Activated T-cell treated with anti-CD3 and anti-CD28 coated beads, Interleukin-2, amount 50 U/mL, for 1 hour (primary cell): ENCODE results near the gene RAB25.
"Not testable (repeated sequence)": the region's sequence is repeated elsewhere in the genome, so short reads cannot be mapped to it uniquely, and the experiment has no call there.

ENCODE experiments used
- DNase-seq: peaks from one replicate; pipeline ENCODE4 v3.0.0-alpha.2; 2020

The RAB25 gene

GRCh38 chr1:156055281-156056048 is 5.5 kb upstream of the RAB25 start:
- DNase-seq, result no peak

GRCh38 chr1:156056326-156056849 is 4.6 kb upstream of the RAB25 start:
- DNase-seq, result no peak

GRCh38 chr1:156062189-156062588 is 1.2 kb downstream of the RAB25 start:
- DNase-seq, result no peak

GRCh38 chr1:156063997-156064285 is 3.0 kb downstream of the RAB25 start:
- no peak for DNase-seq

DNA sequence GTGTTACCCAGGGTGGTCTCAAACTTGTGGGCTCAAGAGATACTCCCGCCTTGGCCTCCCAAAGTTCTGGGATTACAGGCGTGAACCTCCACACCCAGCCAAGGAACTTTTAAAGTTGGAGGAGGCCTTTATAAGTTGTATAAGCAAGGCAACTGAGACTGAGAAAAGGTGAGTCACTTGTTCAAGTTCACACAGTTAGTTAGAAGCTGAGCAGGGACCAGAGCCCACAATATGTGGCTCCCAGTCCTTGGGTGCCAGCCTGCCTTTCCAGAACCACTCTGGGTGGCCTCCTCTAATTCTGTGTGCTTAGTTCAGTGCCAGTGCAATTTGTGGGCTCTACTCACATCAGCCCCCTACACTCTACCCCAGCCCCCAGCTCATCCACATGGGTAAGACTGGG is 3.7 kb downstream of the RAB25 start:
- no peak for DNase-seq

DNA sequence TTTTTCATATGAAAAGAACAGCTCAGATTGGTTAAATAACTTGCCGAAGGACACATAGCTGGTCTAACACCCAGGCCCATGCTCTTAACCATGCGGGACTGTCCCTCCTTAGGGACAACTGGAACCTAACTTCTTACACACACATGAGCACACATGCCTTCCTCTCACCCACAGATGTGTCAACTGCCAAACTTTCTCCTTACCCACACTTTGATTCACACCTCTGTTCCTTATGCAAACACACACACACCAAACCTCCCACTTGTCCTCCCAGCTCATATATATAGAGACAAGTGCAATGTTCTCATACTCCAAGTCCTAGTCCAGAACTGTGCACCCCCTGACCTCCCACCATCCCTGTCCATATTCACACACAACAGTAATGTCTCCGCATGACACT is 4.3 kb downstream of the RAB25 start:
- DNase-seq, result no peak

GRCh38 chr1:156065871-156066270 is 4.9 kb downstream of the RAB25 start:
- no peak for DNase-seq

DNA sequence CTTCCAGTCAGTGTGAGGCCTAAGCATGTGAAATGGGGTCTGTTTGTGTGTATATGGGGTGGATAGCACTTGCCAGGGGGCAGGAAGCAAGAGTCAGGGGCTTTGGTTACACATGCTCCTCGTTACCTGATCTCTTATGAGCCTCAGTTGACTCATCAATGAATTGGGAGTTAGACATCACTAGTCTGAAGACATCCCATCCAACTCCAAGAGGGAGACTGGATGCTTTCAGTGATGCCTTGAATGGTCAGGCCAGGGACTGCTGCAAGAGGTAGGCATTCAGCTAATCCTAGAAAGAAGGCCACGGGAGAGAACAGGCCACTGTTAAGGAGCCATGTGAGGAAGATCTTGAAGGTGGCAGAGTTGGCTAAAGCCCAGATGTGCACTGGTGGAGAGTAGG is 6.3 kb downstream of the RAB25 start:
- no peak for DNase-seq

DNA sequence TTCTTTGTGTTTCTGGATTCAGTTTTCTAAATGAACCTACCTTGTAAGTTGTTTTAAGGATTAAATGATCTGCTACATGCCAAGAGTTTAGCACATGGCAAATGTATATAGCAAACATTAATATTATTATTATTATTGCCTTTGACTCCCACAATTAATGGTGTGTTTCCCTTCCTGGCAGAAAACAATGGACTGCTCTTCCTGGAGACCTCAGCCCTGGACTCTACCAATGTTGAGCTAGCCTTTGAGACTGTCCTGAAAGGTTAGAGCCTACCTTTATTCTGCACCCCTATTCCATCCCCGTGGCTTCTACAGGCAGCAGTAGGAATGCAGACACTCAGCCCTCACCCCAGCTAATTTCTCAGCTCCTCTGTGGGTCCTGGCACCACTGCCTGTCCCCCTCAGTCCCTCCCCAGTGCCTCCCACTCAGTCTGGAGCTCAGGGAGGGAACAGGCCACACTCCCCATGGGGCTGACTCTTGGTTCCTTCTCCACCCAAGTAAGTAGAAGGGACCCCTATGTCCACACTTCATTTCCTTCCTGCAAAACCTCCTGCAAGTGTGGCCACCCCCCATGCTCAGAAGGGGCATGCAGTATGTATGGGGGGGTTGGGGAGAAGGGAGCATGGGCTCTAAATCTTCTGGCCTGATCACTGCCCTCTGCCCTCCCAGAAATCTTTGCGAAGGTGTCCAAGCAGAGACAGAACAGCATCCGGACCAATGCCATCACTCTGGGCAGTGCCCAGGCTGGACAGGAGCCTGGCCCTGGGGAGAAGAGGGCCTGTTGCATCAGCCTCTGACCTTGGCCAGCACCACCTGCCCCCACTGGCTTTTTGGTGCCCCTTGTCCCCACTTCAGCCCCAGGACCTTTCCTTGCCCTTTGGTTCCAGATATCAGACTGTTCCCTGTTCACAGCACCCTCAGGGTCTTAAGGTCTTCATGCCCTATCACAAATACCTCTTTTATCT is 8.8 kb downstream of the RAB25 start:
- DNase-seq, result no peak

- DNase-seq, result no peak
Observed at GRCh38 chr1:156070548-156070947, 9.6 kb downstream of the RAB25 start.

DNA sequence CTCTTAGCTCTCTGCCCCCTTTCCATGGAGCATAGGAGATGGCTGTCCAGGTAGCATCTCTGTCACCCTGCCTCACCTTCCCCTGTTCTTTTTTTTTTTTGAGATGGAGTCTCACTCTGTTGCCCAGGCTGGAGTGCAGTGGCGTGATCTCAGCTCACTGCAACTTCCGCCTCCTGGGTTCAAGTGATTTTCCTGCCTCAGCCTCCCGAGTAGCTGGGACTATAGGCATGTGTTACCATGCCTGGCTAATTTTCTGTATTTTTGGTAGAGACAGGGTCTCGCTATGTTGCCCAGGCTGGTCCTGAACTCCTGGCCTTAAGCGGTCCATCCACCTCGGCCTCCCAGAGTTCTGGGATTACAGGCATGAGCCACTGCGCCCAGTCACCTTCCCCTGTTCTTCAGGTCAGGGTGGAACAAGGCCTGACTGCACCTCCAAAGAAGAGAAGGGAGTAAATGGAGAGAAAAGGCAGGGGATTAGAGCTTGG is 10.4 kb downstream of the RAB25 start:
- DNase-seq, result not testable (repeated sequence)

DNA sequence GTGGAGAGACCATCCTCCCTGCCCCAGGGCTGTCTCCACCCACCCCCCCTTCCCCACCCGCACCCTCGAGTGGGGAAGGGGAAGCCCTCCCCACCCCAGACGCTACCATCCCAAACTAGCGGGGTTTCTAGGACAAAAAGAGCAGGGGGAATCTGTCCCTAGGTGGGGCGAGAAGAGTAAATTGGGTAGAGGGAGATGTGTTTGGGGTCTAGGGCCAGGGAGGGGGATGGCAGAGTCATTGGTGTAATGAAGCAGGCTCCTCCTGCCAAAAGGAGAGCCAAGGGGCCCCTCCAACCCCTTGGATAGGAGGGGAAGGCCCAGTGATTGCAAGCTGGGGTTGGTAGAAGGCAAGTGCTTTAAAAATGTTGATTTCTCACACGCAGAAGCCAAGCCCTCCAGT is 11.3 kb downstream of the RAB25 start:
- no peak for DNase-seq

DNA sequence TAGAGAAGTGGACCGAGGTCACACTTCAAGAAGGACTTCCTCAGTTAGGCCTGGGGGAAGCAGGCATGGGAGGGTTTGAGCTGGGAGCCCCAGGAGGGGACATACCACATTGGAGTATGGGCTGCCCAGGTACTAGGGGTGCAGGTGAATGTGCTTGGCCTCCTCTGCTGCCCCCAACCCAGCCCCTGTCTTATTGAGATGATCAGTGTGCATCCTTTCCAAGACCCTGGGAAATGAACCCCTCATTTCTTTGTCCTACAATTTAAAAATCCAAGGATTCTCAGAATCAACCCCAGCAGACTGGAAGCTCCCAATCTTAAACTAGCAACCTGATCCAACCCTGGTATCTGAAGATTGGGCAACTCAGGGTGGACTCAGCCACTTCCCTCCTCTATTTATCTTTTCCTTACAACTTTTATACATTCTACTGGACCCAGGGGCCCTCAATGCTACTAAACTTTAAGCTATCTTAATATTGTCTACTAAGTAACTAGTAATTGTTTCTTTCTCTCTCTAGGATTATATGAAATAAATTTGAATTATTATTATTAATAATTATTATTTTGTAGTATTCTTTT is 12.2 kb downstream of the RAB25 start:
- DNase-seq, result no peak

GRCh38 chr1:156073740-156074139 is 12.8 kb downstream of the RAB25 start:
- DNase-seq, result no peak

DNA sequence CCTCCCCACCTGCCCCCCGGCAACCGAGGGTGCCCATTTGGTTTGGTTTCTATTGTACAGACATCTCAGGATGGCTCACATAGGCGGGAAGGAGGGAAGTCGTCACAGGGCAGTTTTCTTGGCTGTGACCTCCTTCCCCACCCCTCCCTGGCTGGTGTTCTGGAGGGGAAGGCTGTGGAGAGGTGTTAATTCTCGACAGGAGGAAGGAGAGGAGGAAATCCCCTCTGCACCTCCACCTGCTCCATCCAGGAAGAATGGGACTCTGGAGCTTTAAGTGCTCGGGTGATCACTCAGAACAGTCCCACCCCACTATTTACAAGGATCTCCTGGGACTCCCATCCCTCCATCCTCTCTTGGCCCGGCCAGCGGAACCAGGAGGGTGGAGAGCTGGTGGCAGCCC is 13.7 kb downstream of the RAB25 start:
- DNase-seq, result no peak

DNA sequence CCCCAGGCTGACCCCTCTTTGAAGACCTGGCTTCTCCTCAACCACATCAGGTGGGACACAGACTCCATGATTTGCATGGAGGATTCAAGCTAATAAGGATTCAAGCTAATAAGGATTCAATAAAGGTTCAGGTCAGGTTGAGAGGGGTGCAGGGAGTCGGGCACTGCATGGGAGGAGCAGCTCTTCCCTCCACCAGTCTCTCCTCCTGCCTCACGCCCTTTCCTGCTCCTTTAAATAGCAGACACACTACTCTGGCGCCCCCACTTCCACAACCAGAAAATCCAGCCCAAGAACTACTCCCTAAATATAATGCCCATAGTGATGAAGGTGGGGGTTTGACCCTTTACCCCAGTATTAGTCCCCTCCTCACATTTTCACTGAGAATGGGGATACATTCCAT is 14.2 kb downstream of the RAB25 start:
- no peak for DNase-seq

DNA sequence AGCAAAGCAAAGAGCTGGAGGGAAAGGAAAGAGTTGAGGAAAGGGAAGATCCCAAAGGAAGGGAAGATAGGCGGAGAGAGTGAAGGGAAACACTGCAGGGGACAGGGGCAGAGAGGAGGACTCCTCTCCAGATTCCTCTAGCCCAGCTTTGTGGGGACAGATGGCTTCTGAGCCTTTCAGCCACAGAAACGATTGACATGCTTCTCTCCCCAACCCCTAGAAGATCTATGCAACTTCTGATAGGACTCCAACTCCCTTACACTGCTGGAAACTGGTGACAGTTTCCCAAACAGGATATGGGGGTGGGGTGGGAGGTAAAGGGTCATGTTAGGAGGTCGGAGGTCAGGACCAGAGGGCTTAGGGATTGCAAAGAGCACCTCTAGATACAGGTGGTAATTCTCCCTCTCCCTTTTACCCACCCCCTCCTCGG is 14.8 kb downstream of the RAB25 start:
- DNase-seq, result no peak

DNA sequence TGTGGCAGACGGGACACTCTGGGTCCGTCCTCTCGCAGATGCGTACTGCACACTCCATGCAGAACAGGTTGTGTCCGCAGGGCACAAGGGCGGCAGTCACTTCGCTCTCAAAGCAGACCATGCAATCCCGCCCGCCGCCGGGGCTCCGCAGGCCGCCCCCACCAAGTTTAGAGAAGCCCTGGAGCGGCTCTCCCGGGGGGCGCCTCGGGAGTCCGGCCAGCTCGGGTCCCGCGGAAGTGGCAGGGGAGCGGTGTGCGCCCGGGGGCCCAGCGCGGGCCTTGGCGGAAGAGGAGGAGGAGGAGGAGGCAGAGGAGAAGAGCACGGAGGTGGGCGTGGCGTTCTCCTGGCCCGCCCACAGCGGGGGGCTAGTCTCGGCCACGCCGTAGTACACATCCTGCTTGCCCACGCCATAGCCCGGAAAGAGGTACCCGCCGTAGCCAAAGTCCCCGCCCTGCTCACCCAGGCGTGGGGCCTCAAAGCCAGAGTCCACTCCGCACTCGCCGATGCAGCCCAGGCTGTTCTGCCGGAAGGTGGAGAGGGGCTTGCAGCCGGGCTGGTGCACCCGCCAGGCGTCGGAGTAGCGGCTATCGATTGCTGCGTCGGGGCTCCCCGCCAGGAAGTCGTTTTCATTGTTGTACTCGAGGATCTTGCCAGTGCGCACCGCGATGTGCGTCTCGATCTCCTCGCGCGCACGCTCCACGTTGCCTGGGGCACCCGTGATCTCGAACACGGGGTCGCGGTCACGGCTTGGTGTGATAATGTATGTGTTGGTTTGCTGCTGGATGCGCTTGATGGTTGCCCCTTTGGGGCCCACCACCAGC is 15.9 kb downstream of the RAB25 start:
- DNase-seq, result no peak

DNA sequence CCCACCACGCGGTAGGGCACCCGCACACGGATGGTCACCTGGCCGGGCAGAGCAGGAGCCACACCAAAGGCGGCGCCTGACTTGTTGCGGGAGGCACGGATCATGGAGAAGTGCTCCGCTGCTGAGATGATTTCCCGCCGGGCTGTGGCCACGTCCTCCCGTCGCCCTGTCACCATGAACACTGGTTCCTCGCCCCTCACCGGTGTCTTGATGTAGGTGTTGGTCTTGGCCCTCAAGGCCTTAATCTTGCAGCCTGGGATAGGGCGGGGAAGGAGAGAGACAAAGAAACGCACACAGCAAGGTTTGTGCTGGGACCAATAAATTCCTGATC is 16.4 kb downstream of the RAB25 start:
- no peak for DNase-seq

DNA sequence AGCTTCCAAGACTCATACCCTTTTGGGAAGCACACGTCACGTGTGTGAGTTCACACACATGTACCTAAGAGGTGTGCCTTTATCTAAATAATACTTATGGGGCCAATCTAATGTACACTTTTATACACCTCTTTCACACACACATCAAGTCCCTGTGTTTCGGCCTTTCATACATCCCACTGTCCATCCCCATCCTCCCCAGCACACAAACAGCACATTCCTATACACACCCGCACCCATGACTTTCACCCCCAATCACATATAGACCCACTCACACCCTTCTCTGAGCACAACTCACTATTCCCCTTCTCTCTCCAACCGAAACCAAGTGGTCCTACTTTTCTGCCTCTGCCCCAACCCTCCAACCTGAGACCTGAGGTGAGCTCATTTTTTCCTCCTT is 17.8 kb downstream of the RAB25 start:
- DNase-seq, result no peak

- DNase-seq, result no peak
Observed at GRCh38 chr1:156079762-156080161, 18.8 kb downstream of the RAB25 start.

DNA sequence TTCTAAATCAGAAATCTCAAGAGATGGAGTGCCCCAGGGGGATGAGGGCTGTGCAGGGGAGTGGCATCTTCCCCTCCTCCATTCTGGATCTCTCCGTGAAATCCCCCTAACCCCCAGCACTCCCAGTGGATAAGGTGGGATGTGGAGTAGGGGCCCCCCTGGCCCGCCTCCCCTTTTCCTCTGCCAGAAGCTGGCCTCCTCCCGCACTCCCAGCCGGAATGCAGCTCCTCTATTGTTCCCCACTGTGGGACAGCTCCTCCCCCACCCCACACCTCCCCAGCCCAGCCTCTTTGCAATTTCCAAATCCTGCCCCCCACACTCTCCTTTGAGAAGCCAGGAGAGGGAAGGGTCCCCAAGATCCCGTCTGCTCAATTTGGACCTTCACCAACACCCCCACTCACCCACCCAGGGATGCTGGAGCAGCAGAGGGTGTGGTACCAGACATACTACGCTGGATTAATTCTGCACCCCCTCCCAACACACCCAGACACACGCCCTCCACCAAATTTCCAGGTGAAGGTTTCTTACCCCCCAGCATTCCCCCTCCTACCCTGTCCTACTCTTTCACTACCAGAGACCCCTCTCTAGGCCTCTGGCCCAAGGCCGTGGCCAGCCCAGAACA is 19.4 kb downstream of the RAB25 start:
- no peak for DNase-seq

DNA sequence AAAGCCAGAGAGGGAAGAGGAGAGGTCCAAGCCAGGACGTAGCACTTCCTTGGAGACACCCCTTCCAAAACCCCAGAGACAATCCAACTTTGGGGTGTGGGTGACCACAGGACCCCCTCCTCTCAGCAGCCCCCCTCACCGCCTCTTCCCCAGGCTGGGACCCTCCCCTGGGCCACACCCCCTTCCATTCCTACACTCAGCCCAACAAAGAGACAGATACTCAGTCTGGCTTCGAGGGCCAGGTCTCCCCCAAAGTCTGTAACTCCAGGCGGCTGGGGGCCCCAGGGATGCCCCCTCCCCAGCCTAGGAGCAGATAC is 19.9 kb downstream of the RAB25 start:
- no peak for DNase-seq
